ENCODE data around the gene AACS.
A peak's percentile ranks its signal among the peaks of the same experiment; 100 is the strongest.
"Not testable (repeated sequence)": the region's sequence is repeated elsewhere in the genome, so short reads cannot be mapped to it uniquely, and the experiment has no call there.

AACS gene

GRCh38 chr12:125110641-125111360 is 45.6 kb downstream of the AACS start:
- peaks cover 10% of the 10 kb centered on the region for H3K4me1 ChIP-seq (ENCODE audit: control insufficient read depth, insufficient read depth, low read length)
- no peaks in the 10 kb centered on the region for H3K27me3 ChIP-seq (replicated peaks; ENCODE audit: control insufficient read depth, insufficient read depth, low read length)
- H3K4me3 ChIP-seq (ENCODE audit: low read length) = no peak overlapping the region
- no peak overlapping the region for H3K9ac ChIP-seq (ENCODE audit: low read length)
- peak; percentile 77 for DNase-seq (ENCODE audit: low read depth)
- H3K9me3 ChIP-seq (ENCODE audit: control insufficient read depth, low read length) = no peaks in the 10 kb centered on the region
- peaks cover 75% of the 10 kb centered on the region for H3K36me3 ChIP-seq (ENCODE audit: control insufficient read depth, insufficient read depth, low read length, severe bottlenecking)

GRCh38 chr12:125111403-125111802 is 46.2 kb downstream of the AACS start:
- no peaks in the 10 kb centered on the region for H3K27me3 ChIP-seq (replicated peaks; ENCODE audit: control insufficient read depth, insufficient read depth, low read length)
- no peaks in the 10 kb centered on the region for H3K9me3 ChIP-seq (ENCODE audit: control insufficient read depth, low read length)
- H3K4me1 ChIP-seq (ENCODE audit: control insufficient read depth, insufficient read depth, low read length) = peaks cover 10% of the 10 kb centered on the region
- no peak overlapping the region for H3K4me3 ChIP-seq (ENCODE audit: low read length)
- H3K9ac ChIP-seq (ENCODE audit: low read length) = no peak overlapping the region
- H3K36me3 ChIP-seq (ENCODE audit: control insufficient read depth, insufficient read depth, low read length, severe bottlenecking) = peaks cover 73% of the 10 kb centered on the region
- DNase-seq (ENCODE audit: low read depth) = peak; percentile 13

- not testable (repeated sequence) for H3K4me1 ChIP-seq (ENCODE audit: control insufficient read depth, insufficient read depth, low read length); H3K9ac ChIP-seq (ENCODE audit: low read length); H3K9me3 ChIP-seq (ENCODE audit: control insufficient read depth, low read length); H3K27me3 ChIP-seq (replicated peaks; ENCODE audit: control insufficient read depth, insufficient read depth, low read length); H3K4me3 ChIP-seq (ENCODE audit: low read length); DNase-seq (ENCODE audit: low read depth)
- H3K36me3 ChIP-seq (ENCODE audit: control insufficient read depth, insufficient read depth, low read length, severe bottlenecking) = peaks cover 65% of the 10 kb centered on the region
These were observed 47.4 kb downstream of the AACS start for GRCh38 chr12:125112614-125113013.

GRCh38 chr12:125113263-125113662 is 48.0 kb downstream of the AACS start:
- Histone ChIP-seq H3K36me3 (ENCODE audit: control insufficient read depth, insufficient read depth, low read length, severe bottlenecking) (peaks cover 65% of the 10 kb centered on the region), H3K4me1 (ENCODE audit: control insufficient read depth, insufficient read depth, low read length) (peaks cover 10% of the 10 kb centered on the region), H3K27me3 (replicated peaks; ENCODE audit: control insufficient read depth, insufficient read depth, low read length) (no peaks in the 10 kb centered on the region), H3K9me3 (ENCODE audit: control insufficient read depth, low read length) (no peaks in the 10 kb centered on the region), H3K9ac (ENCODE audit: low read length) (no peak overlapping the region), H3K4me3 (ENCODE audit: low read length) (no peak overlapping the region)
- DNase-seq (ENCODE audit: low read depth) = no peak

- H3K4me3 ChIP-seq (ENCODE audit: low read length) = no peak overlapping the region
- H3K27me3 ChIP-seq (replicated peaks; ENCODE audit: control insufficient read depth, insufficient read depth, low read length) = no peaks in the 10 kb centered on the region
- H3K9me3 ChIP-seq (ENCODE audit: control insufficient read depth, low read length) = no peaks in the 10 kb centered on the region
- no peak for DNase-seq (ENCODE audit: low read depth)
- peaks cover 70% of the 10 kb centered on the region for H3K36me3 ChIP-seq (ENCODE audit: control insufficient read depth, insufficient read depth, low read length, severe bottlenecking)
- peaks cover 10% of the 10 kb centered on the region for H3K4me1 ChIP-seq (ENCODE audit: control insufficient read depth, insufficient read depth, low read length)
- H3K9ac ChIP-seq (ENCODE audit: low read length) = no peak overlapping the region
These were observed 48.6 kb downstream of the AACS start for GRCh38 chr12:125113789-125114188.

- Histone ChIP-seq H3K9me3 (ENCODE audit: control insufficient read depth, low read length) (no peaks in the 10 kb centered on the region), H3K4me3 (ENCODE audit: low read length) (no peak overlapping the region), H3K27me3 (replicated peaks; ENCODE audit: control insufficient read depth, insufficient read depth, low read length) (no peaks in the 10 kb centered on the region), H3K9ac (ENCODE audit: low read length) (no peak overlapping the region), H3K36me3 (ENCODE audit: control insufficient read depth, insufficient read depth, low read length, severe bottlenecking) (peaks cover 70% of the 10 kb centered on the region), H3K4me1 (ENCODE audit: control insufficient read depth, insufficient read depth, low read length) (peaks cover 11% of the 10 kb centered on the region)
- DNase-seq (ENCODE audit: low read depth) = no peak
These were observed 49.3 kb downstream of the AACS start for GRCh38 chr12:125114365-125115141.

GRCh38 chr12:125120566-125120965 is 55.3 kb downstream of the AACS start:
- no peaks in the 10 kb centered on the region for H3K27me3 ChIP-seq (replicated peaks; ENCODE audit: control insufficient read depth, insufficient read depth, low read length)
- H3K4me3 ChIP-seq (ENCODE audit: low read length) = no peak overlapping the region
- H3K4me1 ChIP-seq (ENCODE audit: control insufficient read depth, insufficient read depth, low read length) = peaks cover 16% of the 10 kb centered on the region
- no peak overlapping the region for H3K9ac ChIP-seq (ENCODE audit: low read length)
- H3K36me3 ChIP-seq (ENCODE audit: control insufficient read depth, insufficient read depth, low read length, severe bottlenecking) = peaks cover 58% of the 10 kb centered on the region
- DNase-seq (ENCODE audit: low read depth) = no peak
- no peaks in the 10 kb centered on the region for H3K9me3 ChIP-seq (ENCODE audit: control insufficient read depth, low read length)

GRCh38 chr12:125121106-125121505 is 55.9 kb downstream of the AACS start:
- Histone ChIP-seq H3K36me3 (ENCODE audit: control insufficient read depth, insufficient read depth, low read length, severe bottlenecking) (peaks cover 55% of the 10 kb centered on the region), H3K4me1 (ENCODE audit: control insufficient read depth, insufficient read depth, low read length) (peaks cover 16% of the 10 kb centered on the region), H3K4me3 (ENCODE audit: low read length) (no peak overlapping the region), H3K9ac (ENCODE audit: low read length) (no peak overlapping the region), H3K9me3 (ENCODE audit: control insufficient read depth, low read length) (no peaks in the 10 kb centered on the region), H3K27me3 (replicated peaks; ENCODE audit: control insufficient read depth, insufficient read depth, low read length) (no peaks in the 10 kb centered on the region)
- no peak for DNase-seq (ENCODE audit: low read depth)

GRCh38 chr12:125122668-125123067 is 57.4 kb downstream of the AACS start:
- Histone ChIP-seq H3K27me3 (replicated peaks; ENCODE audit: control insufficient read depth, insufficient read depth, low read length) (no peaks in the 10 kb centered on the region), H3K4me1 (ENCODE audit: control insufficient read depth, insufficient read depth, low read length) (peaks cover 16% of the 10 kb centered on the region), H3K9ac (ENCODE audit: low read length) (no peak overlapping the region), H3K4me3 (ENCODE audit: low read length) (no peak overlapping the region), H3K9me3 (ENCODE audit: control insufficient read depth, low read length) (no peaks in the 10 kb centered on the region), H3K36me3 (ENCODE audit: control insufficient read depth, insufficient read depth, low read length, severe bottlenecking) (peaks cover 62% of the 10 kb centered on the region)
- DNase-seq (ENCODE audit: low read depth) = no peak

GRCh38 chr12:125124320-125124966 is 59.2 kb downstream of the AACS start:
- no peak for DNase-seq (ENCODE audit: low read depth)
- peaks cover 62% of the 10 kb centered on the region for H3K36me3 ChIP-seq (ENCODE audit: control insufficient read depth, insufficient read depth, low read length, severe bottlenecking)

GRCh38 chr12:125125271-125125670 is 60.0 kb downstream of the AACS start:
- no peak for DNase-seq (ENCODE audit: low read depth)
- H3K4me3 ChIP-seq (ENCODE audit: low read length) = no peak overlapping the region
- peaks cover 7% of the 10 kb centered on the region for H3K4me1 ChIP-seq (ENCODE audit: control insufficient read depth, insufficient read depth, low read length)
- no peak overlapping the region for H3K9ac ChIP-seq (ENCODE audit: low read length)
- no peaks in the 10 kb centered on the region for H3K27me3 ChIP-seq (replicated peaks; ENCODE audit: control insufficient read depth, insufficient read depth, low read length)
- peaks cover 65% of the 10 kb centered on the region for H3K36me3 ChIP-seq (ENCODE audit: control insufficient read depth, insufficient read depth, low read length, severe bottlenecking)
- H3K9me3 ChIP-seq (ENCODE audit: control insufficient read depth, low read length) = no peaks in the 10 kb centered on the region

More at GRCh38 chr12:125124320-125124966, 59.2 kb downstream of the AACS start:
- Histone ChIP-seq H3K4me3 (ENCODE audit: low read length) (no peak overlapping the region), H3K4me1 (ENCODE audit: control insufficient read depth, insufficient read depth, low read length) (peaks cover 16% of the 10 kb centered on the region), H3K9ac (ENCODE audit: low read length) (no peak overlapping the region), H3K27me3 (replicated peaks; ENCODE audit: control insufficient read depth, insufficient read depth, low read length) (no peaks in the 10 kb centered on the region), H3K9me3 (ENCODE audit: control insufficient read depth, low read length) (no peaks in the 10 kb centered on the region)
